Dermis microvascular lymphatic vessel endothelial cell (primary cell): Measurements from ENCODE around the gene VSTM1. TPM values are rescaled to one million over a fixed set of nuclear protein-coding genes. Genes with fewer than 3 reads are reported as not detected.
"Not testable (repeated sequence)": the region's sequence is repeated elsewhere in the genome, so short reads cannot be mapped to it uniquely, and the experiment has no call there.

ENCODE experiments used
- DNase-seq, 2 donors: peaks; one replicate each; pipeline versions ENCODE4 v3.0.0 to v3.0.0-alpha.2; 2010; ENCODE audit warnings: low read depth in 2 of 2
- total RNA-seq: library from RNA; depleted of rRNA; stranded (reverse); fragments of >200 nt; gene quantifications from 2 replicates; pipeline ENCODE4 v1.2.1, GENCODE V29; 2014

Gene VSTM1
- total RNA-seq, 1 donor from 2014 or later: not detected

GRCh38 chr19:54074851-54075250 is 11.2 kb upstream of the VSTM1 start:
- DNase-seq: no peak

- no peak for DNase-seq
These were observed 10.1 kb upstream of the VSTM1 start for GRCh38 chr19:54073829-54074228.

- no peak for DNase-seq
These were observed 5.8 kb upstream of the VSTM1 start for GRCh38 chr19:54069470-54069869.

GRCh38 chr19:54062643-54063042 is 1.1 kb downstream of the VSTM1 start:
- no peak for DNase-seq

GRCh38 chr19:54047616-54048015 is 16.1 kb downstream of the VSTM1 start:
- no peak for DNase-seq

GRCh38 chr19:54045771-54046170 is 17.9 kb downstream of the VSTM1 start:
- DNase-seq: no peak

- DNase-seq: no peak
These were observed 20.7 kb downstream of the VSTM1 start for GRCh38 chr19:54042989-54043388.

GRCh38 chr19:54041969-54042606 is 21.6 kb downstream of the VSTM1 start:
- no peak for DNase-seq

- no peak for DNase-seq
These were observed 23.7 kb downstream of the VSTM1 start for GRCh38 chr19:54040003-54040402.

- DNase-seq: not testable (repeated sequence)
These were observed 27.2 kb downstream of the VSTM1 start for GRCh38 chr19:54036542-54036941.

GRCh38 chr19:54035215-54036178 is 28.2 kb downstream of the VSTM1 start:
- DNase-seq: peak in 1 of 2 donors; percentile 83

- DNase-seq: peak in 1 of 2 donors; percentile 49
These were observed 32.7 kb downstream of the VSTM1 start for GRCh38 chr19:54030895-54031586.

- DNase-seq: peak; percentile 35 to 79
These were observed 33.7 kb downstream of the VSTM1 start for GRCh38 chr19:54029930-54030490.

GRCh38 chr19:54029301-54029700 is 34.4 kb downstream of the VSTM1 start:
- no peak for DNase-seq

- no peak for DNase-seq
These were observed 37.0 kb downstream of the VSTM1 start for GRCh38 chr19:54026656-54027055.

GRCh38 chr19:54024660-54025059 is 39.0 kb downstream of the VSTM1 start:
- no peak for DNase-seq

- no peak for DNase-seq
These were observed 40.5 kb downstream of the VSTM1 start for GRCh38 chr19:54023191-54023590.

GRCh38 chr19:54021932-54022331 is 41.8 kb downstream of the VSTM1 start:
- DNase-seq: no peak

- DNase-seq: no peak
These were observed 42.3 kb downstream of the VSTM1 start for GRCh38 chr19:54021363-54021762.

- no peak for DNase-seq
These were observed 46.4 kb downstream of the VSTM1 start for GRCh38 chr19:54017261-54017660.

GRCh38 chr19:54014920-54015560 is 48.7 kb downstream of the VSTM1 start:
- no peak for DNase-seq
